ENCODE data around the gene CFDP1.

- no peak for TF ChIP-seq CTCF (IDR thresholded peaks at IDR 0.05; ENCODE audit: insufficient read depth, low read length)
- no peak for TF ChIP-seq POLR2AphosphoS5 (IDR thresholded peaks at IDR 0.05; ENCODE audit: low read depth)
- no peak for TF ChIP-seq REST (IDR thresholded peaks at IDR 0.05; ENCODE audit: insufficient replicate concordance, low read depth)
These were observed 138.4 kb downstream of the CFDP1 start for GRCh38 chr16:75294773-75295459.
